ENCODE data around the gene SBSN.

- TF ChIP-seq EZH2 (IDR thresholded peaks at IDR 0.05; ENCODE audit: borderline replicate concordance, low read depth, low read length, severe bottlenecking) (no peak), CTCF (IDR thresholded peaks at IDR 0.05; ENCODE audit: borderline replicate concordance, extremely low read depth, low read length, poor library complexity, severe bottlenecking) (no peak)
Observed at GRCh38 chr19:35552534-35553384, 24.6 kb upstream of the SBSN start.
